CD8-positive, alpha-beta memory T cell (primary cell): ENCODE results near the gene SNTG2. TPM values are rescaled to one million over a fixed set of nuclear protein-coding genes. Genes with fewer than 3 reads are reported as not detected.
"Not testable (repeated sequence)": the region's sequence is repeated elsewhere in the genome, so short reads cannot be mapped to it uniquely, and the experiment has no call there.

ENCODE experiments used
- CTCF ChIA-PET: fragments of 350-600 bp; sonication (Branson Sonifier 250); formaldehyde crosslinking; loops from one replicate; lab custom pipeline; 2021; ENCODE audit warnings: antibody characterized with exemption; lab: Charles Lee
- POLR2A ChIA-PET: fragments of 350-600 bp; sonication (Branson Sonifier 250); formaldehyde crosslinking; loops from one replicate; lab custom pipeline; 2021; ENCODE audit warnings: antibody characterized with exemption; lab: Charles Lee
- DNase-seq, 5 donors: peaks; one replicate each; pipeline versions ENCODE4 v3.0.0 to v3.0.0-alpha.2; 2020 to 2022; ENCODE audit warnings: mixed read lengths in 1 of 5
- H3K27ac ChIP-seq: one replicate; pipeline ENCODE4 v1.7.0; 2013; ENCODE audit warnings: low read depth, mild to moderate bottlenecking, low read length, moderate library complexity
- H3K27me3 ChIP-seq: 2 replicates; pipeline ENCODE4 v1.7.0; 2013; ENCODE audit warnings: low read length, mild to moderate bottlenecking; ENCODE audit not compliant: insufficient read depth, poor library complexity, severe bottlenecking
- H3K36me3 ChIP-seq: 2 replicates; pipeline ENCODE4 v1.7.0; 2013; ENCODE audit warnings: mild to moderate bottlenecking, low read length, moderate library complexity; ENCODE audit not compliant: insufficient read depth
- H3K4me1 ChIP-seq: 2 replicates; pipeline ENCODE4 v1.7.0; 2013; ENCODE audit warnings: mild to moderate bottlenecking, low read length, moderate library complexity; ENCODE audit not compliant: insufficient read depth
- H3K4me3 ChIP-seq: 2 replicates; pipeline ENCODE4 v1.7.0; 2013; ENCODE audit warnings: mild to moderate bottlenecking, low read length
- H3K9me3 ChIP-seq: 2 replicates; pipeline ENCODE4 v1.7.0; 2013; ENCODE audit warnings: mild to moderate bottlenecking, low read length
- H3K27ac Mint-ChIP-seq, 8 donors: one replicate each; pipeline ENCODE4 v1.8.0; 2020 to 2021; ENCODE audit warnings: mixed read lengths in 8 of 8, mild to moderate bottlenecking in 6 of 8, inconsistent platforms in 3 of 8, moderate library complexity in 3 of 8
- H3K27me3 Mint-ChIP-seq, 2 donors: one replicate each; pipeline ENCODE4 v1.8.0; 2020 to 2021; ENCODE audit warnings: mixed read lengths in 2 of 2, mild to moderate bottlenecking in 1 of 2, moderate library complexity in 1 of 2
- H3K36me3 Mint-ChIP-seq, 3 donors: one replicate each; pipeline ENCODE4 v1.8.0; 2020 to 2021; ENCODE audit warnings: mixed read lengths in 3 of 3, inconsistent platforms in 1 of 3, mild to moderate bottlenecking in 1 of 3
- H3K4me1 Mint-ChIP-seq, 3 donors: one replicate each; pipeline ENCODE4 v1.8.0; 2020 to 2021; ENCODE audit warnings: mixed read lengths in 3 of 3, inconsistent platforms in 1 of 3, mild to moderate bottlenecking in 1 of 3
- H3K4me3 Mint-ChIP-seq, 7 donors: one replicate each; pipeline ENCODE4 v1.8.0; 2020 to 2021; ENCODE audit warnings: mixed read lengths in 7 of 7, mild to moderate bottlenecking in 6 of 7, moderate library complexity in 4 of 7, inconsistent platforms in 2 of 7
- H3K9me3 Mint-ChIP-seq, 5 donors: one replicate each; pipeline ENCODE4 v1.8.0; 2020 to 2022; ENCODE audit warnings: mixed read lengths in 5 of 5, mild to moderate bottlenecking in 3 of 5, moderate library complexity in 2 of 5, inconsistent platforms in 1 of 5
- polyA plus RNA-seq: library from polyadenylated mRNA; unstranded; fragments of 300-500 nt; fragmentation: Illumina TruSeq; gene quantifications from one replicate; pipeline ENCODE4 v1.2.3, GENCODE V29; 2021
- total RNA-seq, 2 experiments: library from RNA; stranded (reverse); gene quantifications; one replicate each; pipeline ENCODE4 v1.2.3, GENCODE V29; 2021

SNTG2 gene
- total and polyA plus RNA-seq, 3 experiments from 2014 or later = 0.30 to 1.7 (median 1.3) TPM

GRCh38 chr2:1125633-1126370, 175.2 kb downstream of the SNTG2 start:
- Histone ChIP-seq H3K27me3 (no peaks in the 10 kb centered on the region), H3K27ac (no peak overlapping the region), H3K4me3 (no peak overlapping the region), H3K4me1 (no peaks in the 10 kb centered on the region), H3K36me3 (no peaks in the 10 kb centered on the region), H3K9me3 (no peaks in the 10 kb centered on the region)
- Mint-ChIP-seq H3K4me3 (no peak overlapping the region), H3K9me3 (no peaks in the 10 kb centered on the region), H3K27me3 (no peaks in the 10 kb centered on the region), H3K4me1 (no peaks in the 10 kb centered on the region), H3K36me3 (no peaks in the 10 kb centered on the region), H3K27ac (no peak overlapping the region)
- POLR2A ChIA-PET = no interaction called here
- no peak for DNase-seq
- CTCF ChIA-PET = no interaction called here

DNA sequence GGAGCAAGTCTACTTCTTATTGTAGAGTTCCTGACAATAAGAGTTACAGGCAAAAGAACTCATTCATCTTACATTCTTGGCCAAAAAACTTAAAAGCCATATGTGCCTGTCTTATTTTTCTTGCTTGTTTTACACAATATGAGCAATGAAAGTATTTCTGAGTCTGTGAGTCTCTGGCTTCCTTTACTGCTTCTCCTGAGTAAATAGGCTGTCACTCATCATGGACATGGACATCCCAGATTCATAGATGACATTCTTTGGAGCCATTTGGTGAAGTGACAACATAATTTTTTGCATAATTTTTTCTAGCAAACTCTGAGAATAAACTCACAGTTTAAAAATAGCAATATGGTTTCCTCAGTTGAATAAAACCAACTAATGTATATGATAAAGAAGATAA, 179.3 kb downstream of the SNTG2 start:
- Histone ChIP-seq H3K27me3 (no peaks in the 10 kb centered on the region), H3K27ac (no peak overlapping the region)

DNA sequence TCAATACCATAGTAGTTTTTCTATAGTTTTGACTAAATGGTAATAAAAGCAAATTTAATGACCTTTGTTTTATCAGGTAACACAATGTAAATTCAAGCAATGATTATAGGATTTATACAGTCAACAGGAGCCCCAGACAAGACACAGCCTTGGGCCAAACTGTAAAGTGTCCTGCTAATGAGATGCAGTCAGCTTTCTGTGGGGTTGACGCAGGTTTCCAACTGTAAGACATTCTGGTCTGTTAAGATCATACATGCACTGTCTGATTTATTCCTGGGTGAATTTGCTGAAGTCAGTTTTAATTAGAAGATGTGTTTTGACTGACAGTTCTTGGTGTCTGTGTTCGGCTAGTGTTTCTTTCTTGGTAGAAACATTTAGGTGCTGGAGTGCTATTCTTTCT, 180.3 kb downstream of the SNTG2 start:
- Mint-ChIP-seq H3K27ac (no peak overlapping the region), H3K36me3 (no peaks in the 10 kb centered on the region)

More for the DNA sequence above, 179.3 kb downstream of the SNTG2 start:
- no peak overlapping the region for H3K4me3 ChIP-seq
- no peak overlapping the region for H3K4me3 Mint-ChIP-seq
- H3K36me3 Mint-ChIP-seq = no peaks in the 10 kb centered on the region
- peaks cover 4 to 11% (median 6%) of the 10 kb centered on the region in 3 donors for H3K4me1 Mint-ChIP-seq
- no peaks in the 10 kb centered on the region for H3K36me3 ChIP-seq
- CTCF ChIA-PET = no interaction called here
- no peaks in the 10 kb centered on the region for H3K4me1 ChIP-seq
- no peaks in the 10 kb centered on the region for H3K9me3 Mint-ChIP-seq
- no peak for DNase-seq
- H3K27me3 Mint-ChIP-seq = peaks cover 0 to 8% of the 10 kb centered on the region in 2 donors
- POLR2A ChIA-PET = interaction anchor here (0.6 kb wide), 1 partner anchor 452 kb away, joined by 5 read pairs; no protein-coding TSS in a partner anchor
- H3K9me3 ChIP-seq = no peaks in the 10 kb centered on the region
- H3K27ac Mint-ChIP-seq = no peak overlapping the region

GRCh38 chr2:1132328-1132969, 181.8 kb downstream of the SNTG2 start:
- Mint-ChIP-seq H3K36me3 (no peaks in the 10 kb centered on the region), H3K9me3 (no peaks in the 10 kb centered on the region), H3K4me1 (peaks cover 4 to 14% (median 6%) of the 10 kb centered on the region in 3 donors), H3K4me3 (no peak overlapping the region), H3K27me3 (peaks cover 0 to 8% of the 10 kb centered on the region in 2 donors), H3K27ac (no peak overlapping the region)
- ChIA-PET POLR2A (no interaction called here), CTCF (interaction anchor here (1.0 kb wide), 1 partner anchor 8 kb away, joined by 3 read pairs; no protein-coding TSS in a partner anchor)
- H3K27ac ChIP-seq = no peak overlapping the region
- no peaks in the 10 kb centered on the region for H3K9me3 ChIP-seq
- DNase-seq = no peak
- H3K36me3 ChIP-seq = no peaks in the 10 kb centered on the region
- no peaks in the 10 kb centered on the region for H3K4me1 ChIP-seq
- H3K4me3 ChIP-seq = no peak overlapping the region
- no peaks in the 10 kb centered on the region for H3K27me3 ChIP-seq

More for the DNA sequence above, 180.3 kb downstream of the SNTG2 start:
- Histone ChIP-seq H3K4me3 (no peak overlapping the region), H3K27me3 (no peaks in the 10 kb centered on the region), H3K27ac (no peak overlapping the region), H3K9me3 (no peaks in the 10 kb centered on the region), H3K36me3 (no peaks in the 10 kb centered on the region), H3K4me1 (no peaks in the 10 kb centered on the region)
- Mint-ChIP-seq H3K4me1 (peaks cover 4 to 11% (median 6%) of the 10 kb centered on the region in 3 donors), H3K4me3 (no peak overlapping the region), H3K9me3 (no peaks in the 10 kb centered on the region), H3K27me3 (peaks cover 0 to 8% of the 10 kb centered on the region in 2 donors)
- ChIA-PET POLR2A (no interaction called here), CTCF (no interaction called here)
- no peak for DNase-seq

DNA sequence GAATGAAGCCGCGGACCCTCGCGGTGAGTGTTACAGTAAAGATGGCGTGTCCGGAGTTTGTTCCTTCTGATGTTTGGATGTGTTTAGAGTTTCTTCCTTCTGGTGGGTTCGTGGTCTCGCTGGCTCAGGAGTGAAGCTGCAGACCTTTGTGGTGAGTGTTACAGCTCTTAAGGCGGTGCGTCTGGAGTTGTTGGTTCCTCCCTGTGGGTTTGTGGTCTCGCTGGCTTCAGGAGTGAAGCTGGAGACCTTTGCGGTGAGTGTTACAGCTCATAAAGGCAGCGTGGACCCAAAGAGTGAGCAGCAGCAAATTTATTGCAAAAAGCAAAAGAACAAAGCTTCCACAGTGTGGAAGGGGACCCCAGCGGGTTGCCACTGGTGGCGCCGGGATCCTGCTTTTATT, 183.2 kb downstream of the SNTG2 start:
- Mint-ChIP-seq H3K4me3 (peak overlapping the region in 2 of 7 donors; percentile 8 to 38), H3K4me1 (peaks cover 4 to 14% (median 6%) of the 10 kb centered on the region in 3 donors)
- H3K27me3 ChIP-seq, DNase-seq, H3K27ac ChIP-seq, H3K4me1 ChIP-seq, H3K27me3 Mint-ChIP-seq, H3K9me3 Mint-ChIP-seq, H3K27ac Mint-ChIP-seq, H3K4me3 ChIP-seq, H3K9me3 ChIP-seq, H3K36me3 Mint-ChIP-seq, H3K36me3 ChIP-seq, POLR2A ChIA-PET: not testable (repeated sequence)
- CTCF ChIA-PET = interaction anchor here (1.3 kb wide), 1 partner anchor 160 kb away, joined by 3 read pairs; no protein-coding TSS in a partner anchor

- ChIA-PET CTCF (interaction anchor here (1.3 kb wide), 1 partner anchor 161 kb away, joined by 3 read pairs; no protein-coding TSS in a partner anchor), POLR2A (no interaction called here)
- Histone ChIP-seq H3K27ac (no peak overlapping the region), H3K4me3 (no peak overlapping the region), H3K9me3 (no peaks in the 10 kb centered on the region), H3K27me3 (no peaks in the 10 kb centered on the region), H3K4me1 (no peaks in the 10 kb centered on the region), H3K36me3 (no peaks in the 10 kb centered on the region)
- no peaks in the 10 kb centered on the region for H3K9me3 Mint-ChIP-seq
- peaks cover 4 to 14% (median 6%) of the 10 kb centered on the region in 3 donors for H3K4me1 Mint-ChIP-seq
- DNase-seq = no peak
- H3K27me3 Mint-ChIP-seq = peaks cover 0 to 8% of the 10 kb centered on the region in 2 donors
- no peak overlapping the region for H3K4me3 Mint-ChIP-seq
- H3K27ac Mint-ChIP-seq = no peak overlapping the region
- H3K36me3 Mint-ChIP-seq = no peaks in the 10 kb centered on the region
Measured at GRCh38 chr2:1134629-1135028, 184.0 kb downstream of the SNTG2 start.

GRCh38 chr2:1136067-1136466, 185.4 kb downstream of the SNTG2 start:
- Mint-ChIP-seq H3K36me3 (no peaks in the 10 kb centered on the region), H3K4me1 (peaks cover 4 to 20% (median 6%) of the 10 kb centered on the region in 3 donors), H3K4me3 (no peak overlapping the region), H3K27ac (no peak overlapping the region), H3K27me3 (peaks cover 0 to 8% of the 10 kb centered on the region in 2 donors), H3K9me3 (no peaks in the 10 kb centered on the region)
- Histone ChIP-seq H3K4me1 (no peaks in the 10 kb centered on the region), H3K4me3 (no peak overlapping the region), H3K27ac (no peak overlapping the region), H3K9me3 (no peaks in the 10 kb centered on the region), H3K36me3 (no peaks in the 10 kb centered on the region), H3K27me3 (no peaks in the 10 kb centered on the region)
- ChIA-PET CTCF (no interaction called here), POLR2A (no interaction called here)
- no peak for DNase-seq

GRCh38 chr2:1136846-1137245, 186.2 kb downstream of the SNTG2 start:
- no peak overlapping the region for H3K4me3 Mint-ChIP-seq
- no peaks in the 10 kb centered on the region for H3K36me3 Mint-ChIP-seq
- H3K27ac Mint-ChIP-seq = no peak overlapping the region
- ChIA-PET CTCF (no interaction called here), POLR2A (no interaction called here)
- Histone ChIP-seq H3K27ac (no peak overlapping the region), H3K4me3 (no peak overlapping the region), H3K36me3 (no peaks in the 10 kb centered on the region), H3K27me3 (no peaks in the 10 kb centered on the region), H3K9me3 (no peaks in the 10 kb centered on the region), H3K4me1 (no peaks in the 10 kb centered on the region)
- no peak for DNase-seq
- peaks cover 4 to 20% (median 6%) of the 10 kb centered on the region in 3 donors for H3K4me1 Mint-ChIP-seq
- peaks cover 0 to 10% of the 10 kb centered on the region in 2 donors for H3K27me3 Mint-ChIP-seq
- H3K9me3 Mint-ChIP-seq = no peaks in the 10 kb centered on the region
